Measurements from ENCODE around the gene R3HDM4.

The R3HDM4 gene

DNA sequence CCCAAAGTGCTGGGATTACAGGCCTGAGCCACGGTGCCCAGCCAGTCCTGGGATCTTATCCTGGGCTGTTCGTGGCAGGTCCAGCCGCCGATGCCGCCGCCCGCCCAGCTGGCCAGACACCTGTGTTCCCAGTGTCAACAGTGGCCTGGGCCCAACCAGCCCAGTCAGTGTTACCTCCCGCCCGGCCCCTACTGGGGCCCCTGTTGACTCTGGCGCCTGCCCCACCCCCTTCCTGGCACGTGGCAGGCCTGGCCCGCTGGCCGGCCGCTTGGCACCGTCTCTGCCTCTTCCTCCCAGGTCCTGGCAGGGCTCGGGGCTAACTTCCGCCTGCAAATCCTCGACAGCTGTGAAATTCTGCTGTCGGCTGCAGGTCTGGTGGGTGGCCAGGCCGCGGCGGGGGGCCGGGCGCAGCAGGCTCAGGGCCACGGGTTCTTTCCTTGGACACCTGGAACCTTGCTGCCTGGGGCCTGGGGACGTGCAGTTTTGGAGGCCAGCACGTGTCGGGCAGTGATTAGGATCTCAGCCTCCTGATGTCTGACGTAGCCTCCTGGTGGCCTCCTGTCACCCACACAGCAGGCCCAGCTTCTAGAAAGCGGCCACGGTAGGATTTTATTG, 22.0 kb upstream of the R3HDM4 start:
- DNase-seq (ENCODE audit: low read depth): peak; percentile 85
- no peak overlapping the region for H3K4me3 ChIP-seq (replicated peaks; ENCODE audit: low read depth, low read length)
- TF ChIP-seq, protein P1, sequence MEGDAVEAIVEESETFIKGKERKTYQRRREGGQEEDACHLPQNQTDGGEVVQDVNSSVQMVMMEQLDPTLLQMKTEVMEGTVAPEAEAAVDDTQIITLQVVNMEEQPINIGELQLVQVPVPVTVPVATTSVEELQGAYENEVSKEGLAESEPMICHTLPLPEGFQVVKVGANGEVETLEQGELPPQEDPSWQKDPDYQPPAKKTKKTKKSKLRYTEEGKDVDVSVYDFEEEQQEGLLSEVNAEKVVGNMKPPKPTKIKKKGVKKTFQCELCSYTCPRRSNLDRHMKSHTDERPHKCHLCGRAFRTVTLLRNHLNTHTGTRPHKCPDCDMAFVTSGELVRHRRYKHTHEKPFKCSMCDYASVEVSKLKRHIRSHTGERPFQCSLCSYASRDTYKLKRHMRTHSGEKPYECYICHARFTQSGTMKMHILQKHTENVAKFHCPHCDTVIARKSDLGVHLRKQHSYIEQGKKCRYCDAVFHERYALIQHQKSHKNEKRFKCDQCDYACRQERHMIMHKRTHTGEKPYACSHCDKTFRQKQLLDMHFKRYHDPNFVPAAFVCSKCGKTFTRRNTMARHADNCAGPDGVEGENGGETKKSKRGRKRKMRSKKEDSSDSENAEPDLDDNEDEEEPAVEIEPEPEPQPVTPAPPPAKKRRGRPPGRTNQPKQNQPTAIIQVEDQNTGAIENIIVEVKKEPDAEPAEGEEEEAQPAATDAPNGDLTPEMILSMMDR (IDR thresholded peaks at IDR 0.05; ENCODE audit: low read length, missing control alignments): no peak

DNA sequence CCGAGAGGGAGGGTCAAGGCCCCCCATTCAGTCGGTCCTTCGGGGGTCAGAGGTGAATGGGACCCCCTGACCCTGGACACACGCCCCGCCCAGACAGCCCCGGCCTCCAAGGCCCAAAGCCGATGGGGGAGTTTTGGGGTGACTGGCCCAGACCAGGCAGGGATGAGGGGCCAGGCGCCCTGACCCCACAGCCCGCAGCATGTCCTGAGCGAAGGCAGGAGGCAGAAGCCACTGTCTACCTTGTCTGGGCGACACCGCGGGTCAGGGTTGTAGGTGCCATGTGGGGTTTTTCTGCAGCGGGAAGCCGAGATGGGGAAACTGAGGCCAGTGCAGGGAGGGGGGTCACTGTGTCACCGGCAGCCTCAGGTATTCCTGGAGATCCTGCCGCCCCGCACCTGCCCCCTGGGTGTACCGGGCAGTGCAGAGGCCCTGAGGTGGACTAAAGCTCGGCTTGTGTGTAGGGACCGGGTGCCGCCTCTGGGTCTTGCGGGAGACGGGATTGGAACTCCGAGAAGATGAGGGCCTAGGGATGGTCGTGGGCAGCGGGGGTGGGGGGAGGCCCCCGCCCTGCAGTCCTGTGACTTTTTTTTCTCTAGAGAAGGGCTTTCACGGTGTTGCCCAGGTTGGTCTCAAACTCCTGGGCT, 21.3 kb upstream of the R3HDM4 start:
- no peak for DNase-seq (ENCODE audit: low read depth)
- TF ChIP-seq, protein P1 (IDR thresholded peaks at IDR 0.05; ENCODE audit: low read length, missing control alignments): no peak
- H3K4me3 ChIP-seq (replicated peaks; ENCODE audit: low read depth, low read length): no peak overlapping the region

DNA sequence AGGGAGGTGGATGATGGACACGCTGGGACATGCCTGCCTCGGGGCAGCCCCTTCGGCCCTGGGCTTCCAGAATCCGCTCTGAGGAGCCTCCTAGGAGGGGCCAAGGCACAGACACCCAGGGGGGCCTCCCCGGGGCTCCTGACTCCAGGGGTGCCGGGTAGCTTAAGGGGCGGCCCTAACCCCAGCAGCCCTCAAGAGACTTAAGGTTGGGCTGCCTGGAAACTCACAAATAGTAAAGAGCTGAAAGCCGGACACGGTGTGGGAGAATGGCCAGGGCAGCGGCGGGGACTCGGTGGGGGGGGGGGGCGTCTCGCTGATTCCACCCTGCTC, 20.5 kb upstream of the R3HDM4 start:
- TF ChIP-seq, protein P1 (IDR thresholded peaks at IDR 0.05; ENCODE audit: low read length, missing control alignments): no peak
- no peak for DNase-seq (ENCODE audit: low read depth)
- no peak overlapping the region for H3K4me3 ChIP-seq (replicated peaks; ENCODE audit: low read depth, low read length)

DNA sequence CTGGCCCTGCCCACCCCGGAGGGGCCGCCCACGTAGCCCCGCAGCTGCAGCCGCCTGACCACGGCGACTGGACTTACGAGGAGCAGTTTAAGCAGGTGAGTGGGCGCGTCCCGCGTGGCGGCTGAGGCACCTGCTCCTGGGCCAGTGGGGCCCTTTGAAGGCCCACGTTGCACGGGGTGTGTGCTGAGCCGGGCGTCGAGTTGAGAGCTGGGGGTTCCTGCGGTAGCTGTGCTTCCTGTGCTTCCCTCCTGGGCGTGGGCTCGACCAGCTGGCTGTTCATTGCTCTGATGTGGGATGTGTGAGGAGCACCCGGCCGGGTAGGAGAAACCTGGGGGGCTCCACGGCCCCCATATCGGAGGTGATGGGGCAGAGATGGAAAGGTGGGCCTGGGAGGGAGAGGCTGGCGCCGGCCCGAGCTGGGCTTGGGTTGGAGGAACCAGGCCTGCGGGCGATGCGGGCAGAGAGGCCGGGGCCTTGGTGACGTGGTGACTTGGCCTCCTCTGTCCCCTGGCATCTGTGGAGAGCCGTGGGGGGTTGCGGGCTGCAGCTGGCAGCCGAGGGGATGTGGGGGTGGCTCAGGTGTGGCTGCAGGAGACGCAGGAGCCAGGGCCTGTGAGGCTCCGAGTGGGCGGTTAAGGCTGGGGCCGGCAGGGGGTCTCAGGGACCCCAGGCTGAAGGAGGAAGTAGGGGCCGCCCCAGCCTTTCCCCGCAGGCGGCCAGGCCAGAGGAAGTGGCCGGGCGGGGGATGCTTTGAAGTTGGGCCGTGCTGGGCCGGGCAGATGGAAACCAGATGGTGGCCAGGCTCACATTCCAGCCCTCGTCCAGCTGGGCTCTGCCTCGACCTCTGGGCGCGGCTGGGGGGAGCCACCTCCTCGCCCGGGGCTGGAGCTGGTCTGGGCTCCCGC, 19.9 kb upstream of the R3HDM4 start:
- TF ChIP-seq, protein P1 (IDR thresholded peaks at IDR 0.05; ENCODE audit: low read length, missing control alignments): no peak
- DNase-seq (ENCODE audit: low read depth): peak; percentile 93
- H3K4me3 ChIP-seq (replicated peaks; ENCODE audit: low read depth, low read length): peak overlapping the region; percentile 19

DNA sequence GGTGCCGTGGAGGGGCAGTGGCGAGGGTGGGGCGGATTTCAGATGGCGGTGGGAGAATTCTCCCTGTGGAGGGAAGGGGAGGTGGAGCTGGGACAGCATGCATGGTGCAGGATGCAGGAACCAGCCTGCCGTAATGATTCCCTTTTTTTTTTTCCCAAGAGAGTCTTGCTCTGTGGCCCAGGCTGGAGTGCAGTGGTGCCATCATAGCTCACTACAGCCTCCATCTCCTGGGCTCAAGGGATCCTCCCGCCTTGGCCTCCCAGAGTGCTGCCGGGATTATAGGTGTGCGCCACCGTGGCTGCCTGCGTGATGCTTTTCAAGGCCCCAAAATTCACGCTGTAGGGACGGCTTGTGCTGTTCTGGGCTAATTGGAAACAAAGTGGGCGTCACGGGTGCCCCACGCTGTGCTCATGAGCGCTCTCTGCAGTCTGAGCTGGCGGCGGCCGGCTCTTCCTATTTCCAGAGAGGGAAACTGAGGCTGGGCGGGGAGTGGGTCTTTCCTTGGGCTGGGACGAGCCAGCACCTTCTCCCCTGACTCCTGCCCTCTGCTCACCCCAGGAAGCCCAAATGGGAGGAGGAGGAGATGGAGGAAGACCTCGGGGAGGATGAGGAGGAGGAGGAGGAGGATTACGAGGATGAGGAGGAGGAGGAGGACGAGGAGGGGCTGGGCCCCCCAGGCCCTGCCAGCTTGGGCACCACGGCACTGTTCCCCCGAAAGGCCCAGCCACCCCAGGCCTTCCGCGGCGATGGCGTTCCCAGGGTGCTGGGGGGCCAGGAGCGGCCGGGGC, 19.0 kb upstream of the R3HDM4 start:
- TF ChIP-seq, protein P1 (IDR thresholded peaks at IDR 0.05; ENCODE audit: low read length, missing control alignments): no peak
- DNase-seq (ENCODE audit: low read depth): no peak
- H3K4me3 ChIP-seq (replicated peaks; ENCODE audit: low read depth, low read length): no peak overlapping the region

DNA sequence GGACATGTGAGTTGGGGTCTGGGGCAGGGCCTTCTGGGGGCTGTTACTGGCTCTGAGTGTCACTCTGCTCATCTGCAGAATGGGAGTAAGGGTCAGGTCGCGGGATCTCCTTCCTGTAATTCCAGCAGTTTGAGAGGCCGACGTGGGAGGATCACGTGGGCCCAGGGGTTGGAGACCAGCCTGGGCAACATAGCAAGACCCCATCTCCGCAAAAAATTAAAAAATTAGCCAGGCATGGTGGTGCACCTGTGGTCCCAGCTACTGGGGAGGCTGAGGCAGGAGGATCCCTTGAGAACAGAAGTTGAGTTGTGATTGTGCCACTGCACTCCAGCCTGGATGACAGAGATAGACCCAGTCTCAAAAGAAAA, 16.9 kb upstream of the R3HDM4 start:
- DNase-seq (ENCODE audit: low read depth): no peak
- H3K4me3 ChIP-seq (replicated peaks; ENCODE audit: low read depth, low read length): no peak overlapping the region
- TF ChIP-seq, protein P1 (IDR thresholded peaks at IDR 0.05; ENCODE audit: low read length, missing control alignments): no peak

All from fibroblast of pulmonary artery (primary cell).